H1 (cell line): Measurements from ENCODE around the gene COX7A2. TPM values are rescaled to one million over a fixed set of nuclear protein-coding genes. Genes with fewer than 3 reads are reported as not detected.

Experiments used
- CBX5 ChIP-seq: fragments of 300-800, 300-1000 bp; sonication (generic); IDR thresholded peaks from 2 replicates; pipeline ENCODE4 v1.7.1; 2016; ENCODE audit warnings: antibody characterized with exemption, low read length, low read depth
- KDM4A ChIP-seq: IDR thresholded peaks from one replicate; pipeline ENCODE4 v1.7.1; 2012; ENCODE audit warnings: low read depth, mild to moderate bottlenecking, moderate library complexity, low read length, inconsistent platforms; ENCODE audit not compliant: severe bottlenecking
- POLR2AphosphoS5 ChIP-seq: IDR thresholded peaks from 2 replicates; pipeline ENCODE4 v1.6.1; 2011; ENCODE audit warnings: low read depth, low read length
- RAD21 ChIP-seq, 2 experiments: IDR thresholded peaks in 1 of 2; conservative IDR thresholded peaks in 1 of 2; 2 replicates each; pipeline ENCODE4 v1.6.1; 2011; ENCODE audit warnings: low read depth in 2 of 2, low read length in 2 of 2, improper control_type of control experiment in 1 of 2, inconsistent platforms in 1 of 2, mild to moderate bottlenecking in 1 of 2, moderate library complexity in 1 of 2
- USF2 ChIP-seq: IDR thresholded peaks from 2 replicates; pipeline ENCODE4 v1.6.1; 2011; ENCODE audit warnings: low read length, improper control_type of control experiment
- polyA plus RNA-seq, 7 experiments: library from polyadenylated mRNA; depleted of rRNA in 3 of 7; stranded (reverse) in 5 of 7; unstranded in 2 of 7; fragments of >200 nt in 5 of 7; fragments of 200-250 nt in 2 of 7; gene quantifications; 1 replicate in 5 of 7; 2 replicates in 1 of 7; 4 replicates in 1 of 7; pipeline versions ENCODE4 v1.2.1 to v1.2.3, GENCODE V29; 2011 to 2013; ENCODE audit warnings: missing spikeins in 2 of 7, mixed read lengths in 2 of 7
- total RNA-seq: library from RNA; stranded (reverse); fragmentation: NEBNext Ultra II Directional; extraction: Animal tissue kit (Norgen Biotek cat#: 25700); gene quantifications from 2 replicates; pipeline ENCODE4 v1.2.1, GENCODE V29; 2021
- TF ChIP-seq, protein P1 (sequence below): IDR thresholded peaks from 2 replicates; pipeline ENCODE4 v1.6.1; 2012; ENCODE audit warnings: inconsistent platforms

COX7A2 gene
- total and polyA plus RNA-seq, 2 of the 8 experiments (the other 6 are each of a cell fraction or from before 2014, with no cell fraction given) = 262 to 468 TPM

DNA sequence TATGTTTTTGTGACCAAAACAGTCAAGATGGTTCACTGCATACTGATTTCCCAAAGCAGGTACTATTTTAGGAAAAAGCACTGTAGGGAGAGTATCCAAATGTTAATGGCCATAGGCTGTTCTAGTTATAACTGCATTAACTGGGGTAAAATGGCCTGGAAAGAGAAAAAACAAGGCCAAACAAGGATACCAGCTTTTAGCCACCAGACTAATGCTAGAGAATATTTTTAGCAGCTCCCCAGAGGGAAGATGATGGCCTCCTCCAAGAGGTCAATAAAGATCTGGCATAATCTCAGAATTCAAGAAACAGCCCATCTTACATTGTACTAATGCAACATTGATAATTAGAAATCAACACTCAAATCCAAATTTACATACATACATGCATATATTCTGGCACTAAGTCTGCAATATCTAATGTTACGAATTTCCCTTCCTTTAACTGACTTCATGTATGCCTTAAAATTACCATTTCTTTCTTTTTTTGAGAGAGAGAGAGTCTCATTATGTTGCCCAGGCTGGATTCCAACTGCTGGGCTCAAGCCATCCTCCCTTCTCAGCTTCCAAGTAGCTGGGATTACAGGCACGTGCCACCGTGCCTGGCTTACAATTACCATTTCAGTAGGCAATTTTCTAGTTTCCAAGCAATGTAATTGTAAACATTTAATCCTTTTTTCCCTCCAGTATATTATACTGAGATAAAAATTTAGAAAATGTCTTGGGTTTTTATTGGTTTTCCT lies 9.3 kb downstream of the COX7A2 start (continued):
- TF ChIP-seq RAD21 (IDR thresholded peaks at IDR 0.05 in 1 of 2, conservative IDR thresholded peaks at IDR 0.05 in 1 of 2; ENCODE audit: low read depth in 2 of 2, low read length in 2 of 2) (no peak), POLR2AphosphoS5 (no peak), USF2 (no peak), KDM4A (no peak), CBX5 (no peak)
- TF ChIP-seq, protein P1, sequence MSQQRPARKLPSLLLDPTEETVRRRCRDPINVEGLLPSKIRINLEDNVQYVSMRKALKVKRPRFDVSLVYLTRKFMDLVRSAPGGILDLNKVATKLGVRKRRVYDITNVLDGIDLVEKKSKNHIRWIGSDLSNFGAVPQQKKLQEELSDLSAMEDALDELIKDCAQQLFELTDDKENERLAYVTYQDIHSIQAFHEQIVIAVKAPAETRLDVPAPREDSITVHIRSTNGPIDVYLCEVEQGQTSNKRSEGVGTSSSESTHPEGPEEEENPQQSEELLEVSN = no peak
